ENCODE data around the gene ANKRD22.
"Not testable (repeated sequence)": the region's sequence is repeated elsewhere in the genome, so short reads cannot be mapped to it uniquely, and the experiment has no call there.

ANKRD22 gene

DNA sequence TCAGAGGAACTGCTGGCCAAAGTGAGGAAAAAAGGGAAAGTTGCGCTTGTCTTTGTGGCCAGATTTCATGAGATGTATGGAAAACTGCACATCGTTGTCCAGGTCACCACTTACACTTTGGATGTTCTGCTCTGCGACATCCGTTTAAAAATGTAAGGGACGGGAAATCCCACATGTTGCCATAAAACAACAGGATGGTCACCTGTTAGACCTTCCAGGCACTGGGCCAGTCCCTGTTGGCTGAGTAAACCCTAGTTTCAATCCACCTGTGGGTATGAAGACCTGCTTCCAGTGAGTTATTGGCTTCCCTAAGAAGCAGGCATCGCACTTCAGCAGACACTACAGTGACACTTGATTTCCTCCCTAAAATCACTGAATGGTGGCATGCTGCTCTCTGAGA, 25.7 kb upstream of the ANKRD22 start:
- DNase-seq = no peak

DNA sequence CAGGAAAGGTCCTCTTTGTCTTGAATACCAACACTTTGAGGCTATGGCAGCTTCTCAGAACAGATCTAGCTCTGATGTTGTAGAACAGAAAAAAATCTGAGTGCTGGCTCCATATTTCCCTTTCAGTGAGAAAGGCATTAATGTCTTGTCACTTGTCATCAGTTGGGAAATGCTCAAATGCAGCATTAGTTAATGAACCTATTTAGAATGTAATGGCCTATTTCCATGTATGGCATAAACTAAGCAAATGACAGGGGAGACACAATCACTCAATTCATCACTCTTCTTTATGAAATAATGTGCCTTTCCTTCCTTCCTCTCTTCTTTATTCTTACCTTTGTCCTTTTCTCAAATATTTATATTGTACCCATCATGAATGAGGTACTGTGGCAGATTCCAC, 23.4 kb upstream of the ANKRD22 start:
- DNase-seq = no peak

DNA sequence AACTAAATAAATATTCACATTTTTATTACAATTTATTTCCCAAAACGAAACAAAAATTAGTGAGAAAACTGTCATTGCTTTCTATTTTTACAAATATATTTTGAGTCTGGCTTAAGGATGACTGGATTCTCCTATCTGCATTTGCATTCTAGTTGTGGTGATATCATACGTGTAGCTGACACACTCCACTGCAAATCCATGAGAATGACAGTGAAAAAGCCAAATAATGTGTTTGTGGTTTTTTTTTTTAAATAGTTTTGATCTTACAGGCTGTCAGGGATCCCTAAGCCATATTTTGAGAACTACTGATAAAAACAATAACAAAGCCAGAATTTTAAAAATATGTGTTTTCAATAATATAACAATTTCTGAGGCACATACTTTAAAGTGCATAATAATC, 22.6 kb upstream of the ANKRD22 start:
- DNase-seq = no peak

DNA sequence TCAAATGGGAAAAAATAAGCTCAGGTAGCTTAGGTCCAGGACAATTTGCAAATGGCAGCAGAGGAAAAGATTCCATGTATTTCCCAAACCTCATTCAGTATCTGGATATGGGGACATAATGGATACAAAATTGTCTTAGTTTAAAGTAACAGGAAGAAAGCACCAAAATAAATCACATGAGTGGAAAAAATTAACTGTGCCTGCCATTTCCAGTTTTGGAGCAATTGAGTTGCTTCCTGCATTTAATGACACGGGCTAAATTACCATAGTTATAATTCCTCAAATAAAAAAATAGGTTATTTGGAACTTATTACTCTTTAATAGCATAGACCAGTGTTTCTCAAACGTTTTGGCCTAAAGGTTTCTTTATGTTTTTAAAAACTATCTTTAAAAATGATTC, 22.1 kb upstream of the ANKRD22 start:
- no peak for DNase-seq

DNA sequence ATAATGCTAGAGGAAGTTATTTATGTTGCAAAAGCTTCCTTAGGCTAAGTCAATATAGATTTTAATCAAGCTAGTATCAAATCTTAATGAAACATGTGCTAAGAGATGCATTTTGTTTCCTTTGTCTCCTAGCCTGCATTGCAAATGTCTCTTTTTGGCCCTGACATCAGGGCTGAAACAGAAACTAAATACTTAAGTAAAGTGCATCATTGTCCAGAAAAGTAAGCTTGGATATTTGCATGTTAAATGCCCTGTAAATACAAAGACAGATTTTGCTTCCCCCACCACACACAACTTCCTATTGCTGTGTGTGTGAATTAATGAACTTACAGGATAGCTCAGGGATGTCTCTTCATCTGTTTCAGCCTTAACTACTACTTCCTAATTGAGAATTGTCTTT, 18.4 kb upstream of the ANKRD22 start:
- no peak for DNase-seq

DNA sequence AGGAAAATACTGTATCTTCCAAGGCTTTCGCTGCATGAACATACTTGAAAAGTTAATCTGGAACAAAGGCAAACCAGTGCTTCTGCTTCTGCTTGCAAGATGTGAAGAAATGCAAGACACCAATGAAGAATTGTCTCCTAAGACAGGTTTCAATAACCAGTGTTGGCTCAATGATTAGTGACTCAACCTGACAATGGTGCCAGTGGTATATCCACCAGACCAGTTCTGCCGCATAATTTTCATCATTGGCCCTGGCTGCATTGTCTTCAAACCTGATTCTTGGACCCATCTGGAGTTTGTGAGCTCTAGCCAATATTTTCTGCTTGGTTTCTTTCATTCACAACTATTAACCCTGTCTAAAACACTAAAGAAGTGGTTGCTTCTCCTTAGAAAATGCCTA, 14.8 kb upstream of the ANKRD22 start:
- no peak for DNase-seq

DNA sequence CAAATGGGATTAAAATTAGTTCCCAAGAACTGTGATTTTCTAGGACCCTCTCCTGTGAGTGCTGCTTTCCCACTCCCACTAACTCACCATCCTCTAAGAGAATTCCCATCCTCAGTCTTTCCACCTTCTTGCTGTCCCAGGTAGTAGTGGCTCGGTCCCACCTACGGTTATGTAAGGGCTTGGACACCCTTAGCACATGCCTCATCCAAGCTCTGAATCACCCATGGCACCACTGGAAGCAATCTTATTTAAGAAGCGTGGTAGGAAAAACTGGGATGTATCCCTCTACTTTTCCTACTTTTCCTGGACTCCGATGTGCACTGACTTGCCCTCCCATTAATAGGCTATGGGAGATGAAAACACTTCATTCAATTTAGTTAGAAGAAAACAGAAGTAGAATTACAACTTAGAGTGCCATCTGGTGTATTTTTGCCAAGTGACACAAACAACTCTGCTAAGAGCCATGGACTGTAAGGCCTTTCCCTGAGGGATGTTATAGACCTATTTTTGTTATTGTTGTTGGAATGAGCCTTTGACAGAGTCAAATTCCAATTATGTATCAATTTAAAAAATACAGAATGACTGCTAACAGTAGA, 13.7 kb upstream of the ANKRD22 start:
- no peak for DNase-seq

DNA sequence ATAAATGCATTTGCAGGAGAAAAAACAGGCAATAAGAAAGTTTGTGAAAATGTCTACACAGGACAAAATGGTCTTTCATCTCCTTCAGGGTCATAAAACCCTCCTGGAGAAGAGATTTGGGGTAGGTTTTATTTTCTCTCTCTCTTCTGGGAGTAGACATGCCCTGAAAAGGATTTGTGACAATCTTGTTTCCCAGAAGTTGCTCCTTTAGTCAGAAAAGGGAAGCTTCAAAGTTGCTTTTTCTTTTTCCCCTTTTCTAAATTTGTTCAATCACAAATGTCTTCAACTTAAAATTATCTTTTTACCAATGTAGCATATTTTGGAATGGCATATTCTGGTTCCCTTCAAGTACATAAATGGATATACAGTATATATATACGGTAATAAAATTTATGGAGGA, 9.4 kb upstream of the ANKRD22 start:
- no peak for DNase-seq

DNA sequence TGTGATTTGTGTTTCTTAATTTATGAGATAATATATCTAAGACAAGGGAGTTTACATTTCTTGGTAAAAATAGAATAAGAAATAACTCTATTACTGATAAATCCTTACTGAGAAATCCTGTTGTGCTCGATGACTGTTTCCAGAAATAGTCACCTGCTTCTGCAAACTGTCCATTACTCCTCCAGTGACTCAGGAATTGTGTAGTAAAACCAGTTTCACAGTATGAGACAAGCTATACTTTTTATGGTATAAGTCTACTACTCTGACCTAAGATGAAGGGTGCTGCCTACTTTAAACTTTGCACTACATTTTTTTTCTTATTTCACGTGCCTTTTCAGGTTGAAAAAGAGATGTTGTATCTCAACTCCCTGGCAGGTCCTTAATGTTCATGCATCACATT, 6.8 kb upstream of the ANKRD22 start:
- no peak for DNase-seq

DNA sequence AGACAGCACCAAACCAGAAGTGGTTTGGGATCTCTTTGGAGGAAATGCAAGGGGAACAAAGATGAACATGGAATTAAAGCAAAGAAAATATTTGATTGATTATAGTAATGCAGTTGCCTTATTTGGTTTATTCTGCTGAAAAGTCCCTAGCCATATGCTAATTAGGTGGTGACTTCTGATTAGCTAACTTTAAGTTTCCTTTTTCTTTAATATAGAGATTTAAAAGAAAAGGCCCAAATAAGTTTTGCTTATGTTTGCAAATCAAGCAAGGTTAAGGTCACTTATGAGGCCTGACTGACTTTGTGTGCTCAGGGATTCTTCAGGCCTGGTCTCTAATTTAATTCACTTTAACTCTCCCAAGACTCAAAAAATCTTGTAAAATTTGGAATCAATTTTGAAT, 6.2 kb upstream of the ANKRD22 start:
- DNase-seq = no peak

DNA sequence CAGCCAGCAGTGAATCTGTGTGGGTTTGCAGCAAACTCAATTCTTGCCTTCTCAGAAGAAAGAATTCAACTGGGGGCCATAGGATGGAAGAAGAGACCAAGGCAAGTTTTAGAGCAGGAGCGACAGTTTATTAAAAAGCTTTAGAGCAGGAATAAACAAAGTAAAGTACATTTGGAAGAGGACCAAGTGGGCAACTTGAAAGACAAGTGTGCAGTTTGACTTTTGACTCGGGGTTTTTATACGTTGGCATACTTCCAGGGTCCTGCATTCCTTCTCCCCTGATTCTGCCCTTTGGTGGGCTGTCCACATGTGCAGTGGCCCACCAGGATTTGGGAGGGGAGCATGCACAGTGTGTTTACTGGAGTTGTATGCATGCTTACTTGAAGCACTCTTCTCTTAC, 3.0 kb upstream of the ANKRD22 start:
- DNase-seq = no peak

DNA sequence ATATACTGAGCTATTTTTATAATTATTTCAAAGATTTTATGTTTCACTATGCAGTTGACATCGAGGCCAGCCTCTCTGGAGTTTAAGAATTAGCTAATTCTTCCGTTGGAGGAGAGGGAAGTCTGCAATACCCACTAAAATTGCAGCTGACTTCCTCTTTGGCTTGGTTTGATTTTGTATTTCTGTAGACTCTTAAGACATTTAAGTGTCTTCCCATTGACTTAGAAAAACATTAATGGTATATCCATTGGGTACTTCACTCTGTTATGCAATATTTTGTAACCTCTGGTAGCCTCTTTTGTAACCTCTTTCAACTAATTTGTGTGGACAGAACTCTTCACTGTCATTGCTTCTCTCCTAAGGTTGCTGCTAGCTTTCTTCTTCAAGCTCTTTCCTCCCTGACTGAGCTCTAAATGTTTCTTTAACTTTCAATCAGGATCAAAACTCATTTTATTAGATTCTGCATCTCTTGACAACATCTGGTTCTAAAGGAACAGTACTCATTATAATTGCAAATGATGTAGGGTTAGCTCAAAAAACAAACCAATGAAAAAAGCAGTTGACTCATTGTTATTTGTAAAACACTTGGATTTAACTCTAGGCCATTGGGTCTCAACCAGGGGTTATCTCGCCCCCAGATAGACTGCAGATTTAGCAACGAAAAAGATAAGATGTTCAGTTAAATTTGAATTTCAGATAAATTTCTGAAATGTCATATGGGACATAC, 1.7 kb upstream of the ANKRD22 start:
- no peak for DNase-seq

DNA sequence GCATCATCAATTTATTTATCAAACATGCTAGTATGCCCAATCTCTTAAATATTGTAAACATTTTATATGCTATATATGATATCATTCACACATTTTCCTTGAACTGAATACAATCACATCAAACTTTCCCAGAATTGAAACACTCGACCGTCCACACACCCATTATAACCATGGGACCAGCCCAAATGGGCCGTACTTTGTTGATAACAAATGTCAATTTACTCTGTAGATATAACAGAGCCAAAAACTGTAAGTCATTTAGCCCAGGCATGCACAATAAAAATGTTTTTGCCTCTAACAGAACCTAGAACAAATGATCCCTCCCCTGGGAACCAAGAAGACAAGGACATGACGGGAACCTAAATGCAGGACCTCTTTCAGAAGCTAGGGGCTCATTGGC, 683 bp upstream of the ANKRD22 start:
- no peak for DNase-seq

DNA sequence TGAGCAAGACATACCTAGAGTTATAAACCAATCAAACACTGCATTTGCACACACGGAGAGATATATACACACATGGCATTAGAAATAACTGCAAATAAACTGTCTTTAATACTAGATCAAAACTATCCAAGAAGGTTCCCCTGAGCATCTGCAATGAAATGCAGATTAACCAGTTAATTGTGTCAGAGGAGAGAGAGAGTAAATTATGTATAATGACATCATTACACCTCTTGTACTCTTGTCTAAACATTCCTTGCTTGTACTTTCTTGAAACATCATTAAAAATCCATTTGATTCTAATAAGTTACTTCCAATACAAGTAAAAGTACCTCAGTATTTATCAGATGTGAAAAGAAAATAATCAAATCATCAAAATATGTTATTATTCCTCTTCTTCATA, 932 bp downstream of the ANKRD22 start:
- no peak for DNase-seq

DNA sequence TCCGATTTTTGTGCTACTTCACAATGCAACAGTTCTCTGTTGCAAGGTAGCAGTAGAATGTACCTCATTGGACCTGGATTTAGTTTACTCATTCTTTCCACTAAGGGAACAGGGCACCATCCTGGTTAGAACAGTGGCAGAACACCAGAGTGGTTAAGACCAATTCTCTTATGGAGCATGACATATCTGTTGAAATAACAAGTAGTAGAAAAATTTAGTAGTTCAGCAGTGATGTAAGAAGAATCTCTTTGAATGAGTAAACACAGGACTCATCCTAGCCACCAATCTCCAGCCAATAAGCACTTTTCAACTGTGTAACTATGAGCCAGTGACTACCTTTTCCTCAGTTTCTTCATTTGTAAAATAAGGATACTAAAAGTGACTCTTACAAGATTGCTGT, 2.4 kb downstream of the ANKRD22 start:
- DNase-seq = no peak

DNA sequence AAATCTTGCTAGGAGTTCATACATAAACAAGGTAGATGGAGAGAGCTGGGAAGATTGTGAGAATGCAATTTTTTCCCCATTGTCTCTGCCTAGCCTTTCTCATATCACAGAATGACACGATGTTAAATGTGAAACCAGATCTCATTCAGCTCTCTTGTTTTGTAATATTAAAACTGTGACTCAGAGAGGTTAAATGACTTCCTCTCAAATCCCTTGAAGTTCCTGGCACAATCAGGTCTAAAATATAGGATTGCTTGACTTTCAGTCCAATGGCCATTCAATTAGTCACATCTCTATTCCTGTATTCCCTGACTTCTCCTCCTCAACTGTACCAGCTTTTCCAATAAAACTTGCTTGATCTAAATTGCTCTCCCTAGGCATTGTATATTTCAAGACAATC, 3.1 kb downstream of the ANKRD22 start:
- DNase-seq = no peak

DNA sequence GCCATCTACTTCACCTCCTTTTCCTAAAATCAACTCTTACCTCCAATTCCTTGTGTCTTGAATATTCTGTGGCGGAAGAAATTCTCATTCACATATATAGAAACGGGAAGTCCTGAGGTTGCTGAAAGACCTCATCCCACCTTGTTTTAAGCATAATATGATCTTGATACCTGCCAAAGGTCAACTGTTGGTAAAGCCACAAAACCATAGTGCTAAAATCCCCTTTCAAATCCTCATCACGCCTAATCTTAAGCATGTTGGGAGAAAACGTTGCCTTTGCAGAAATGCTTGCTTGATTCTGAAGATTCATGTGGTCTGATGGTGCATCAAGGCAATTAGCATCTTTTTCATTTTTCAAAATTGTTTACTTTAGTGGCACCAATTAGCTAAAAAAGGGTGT, 8.5 kb downstream of the ANKRD22 start:
- DNase-seq = no peak

DNA sequence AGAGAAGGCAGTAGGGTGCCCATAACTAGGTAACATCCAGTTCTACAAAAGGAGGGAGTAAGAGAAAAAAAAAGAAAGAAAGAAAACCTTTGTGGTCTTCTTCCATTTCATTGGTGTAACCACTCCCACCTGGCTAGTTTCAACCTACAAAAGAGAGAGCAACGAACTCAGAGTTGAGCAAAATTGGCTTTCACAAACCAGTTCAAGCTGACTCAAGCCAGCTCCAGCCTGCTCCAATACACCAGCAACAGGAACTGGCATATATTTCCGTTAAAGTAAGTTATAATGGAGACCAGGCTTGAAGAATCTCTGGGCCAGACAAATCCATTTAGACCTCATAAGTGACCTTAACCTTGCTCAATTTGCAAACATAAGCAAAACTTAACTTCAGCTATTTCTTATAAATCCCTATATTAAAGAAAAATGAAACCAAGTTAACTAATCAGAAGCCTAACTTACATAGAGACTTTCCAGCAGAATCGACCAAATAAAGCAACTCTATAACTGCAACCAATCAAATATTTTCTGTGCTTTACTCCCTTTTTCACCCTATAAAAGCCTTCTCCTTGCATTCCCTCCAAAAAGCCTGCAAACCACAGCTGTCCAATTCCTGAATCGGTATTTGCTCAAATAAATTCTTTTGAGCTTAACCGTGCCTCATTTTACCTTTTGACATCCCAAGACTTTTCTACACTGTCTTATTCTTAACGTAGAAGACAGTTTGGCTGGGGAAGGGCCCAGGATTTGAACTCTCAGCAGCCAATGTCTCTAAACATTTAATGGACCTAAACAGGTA, 10.1 kb downstream of the ANKRD22 start:
- DNase-seq = no peak

DNA sequence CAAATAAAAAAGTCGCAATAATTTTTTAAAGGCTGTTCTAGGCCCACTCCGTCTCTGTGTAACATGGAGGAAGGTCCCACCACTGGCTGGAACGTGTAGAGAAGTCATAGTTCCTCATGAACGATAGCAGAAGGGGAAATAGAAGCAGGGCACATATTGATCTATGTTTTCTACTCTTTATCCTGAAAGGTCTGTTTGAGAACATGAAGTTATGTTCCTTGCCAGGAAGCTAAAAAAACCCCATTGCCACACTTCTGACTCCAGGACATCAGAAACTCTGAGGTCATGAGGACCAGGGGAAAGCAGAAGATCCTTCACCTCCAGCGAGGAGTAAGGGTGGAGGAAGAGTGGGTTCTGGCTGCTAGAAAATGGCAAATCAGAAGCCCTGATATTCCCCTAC, 10.8 kb downstream of the ANKRD22 start:
- no peak for DNase-seq

DNA sequence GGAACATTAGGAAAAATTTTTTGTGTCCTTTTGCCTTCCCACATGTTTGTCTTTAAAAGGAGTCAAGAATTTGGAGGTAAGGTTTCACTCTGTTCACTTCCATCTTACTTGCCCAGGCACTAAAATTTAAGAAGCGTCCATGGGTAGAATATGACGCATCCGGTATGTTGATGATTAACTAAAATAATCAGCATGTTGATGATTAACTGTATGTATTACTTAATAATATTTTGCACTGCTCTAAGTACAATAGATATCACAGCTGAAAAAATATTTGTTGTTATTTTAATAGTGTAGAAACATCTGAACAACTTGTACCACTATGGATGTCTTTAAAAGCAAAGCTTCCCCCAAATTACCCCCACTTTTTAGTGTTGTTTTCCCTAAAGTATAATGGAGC, 11.5 kb downstream of the ANKRD22 start:
- DNase-seq = no peak

DNA sequence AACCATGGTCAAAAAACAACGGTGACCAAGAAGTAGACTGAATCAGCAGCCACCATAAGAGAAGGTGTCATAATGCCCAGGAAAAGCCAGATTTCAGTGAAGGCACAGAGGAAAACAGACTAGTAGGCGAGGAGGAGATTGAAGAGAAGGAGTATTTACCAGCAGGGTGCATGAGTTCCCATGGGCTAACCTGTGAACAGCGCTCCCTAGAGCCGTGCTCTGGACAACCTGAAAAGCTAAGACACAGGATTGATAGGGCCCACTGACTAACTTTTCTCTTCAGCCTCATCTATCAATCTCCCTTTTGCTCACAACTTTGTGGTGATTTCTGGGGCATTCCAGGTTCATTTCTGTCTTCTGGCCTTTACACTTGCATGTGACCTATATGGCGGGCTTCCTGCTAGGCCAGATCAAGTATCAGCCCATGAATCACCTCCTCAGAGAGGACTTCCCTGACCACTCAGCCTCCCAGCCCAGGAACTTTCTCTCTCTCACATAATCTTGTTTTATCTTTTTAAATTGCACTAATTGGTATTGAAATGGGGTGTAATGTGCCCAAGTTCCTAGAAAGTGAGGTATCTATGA, 12.8 kb downstream of the ANKRD22 start:
- DNase-seq = no peak

DNA sequence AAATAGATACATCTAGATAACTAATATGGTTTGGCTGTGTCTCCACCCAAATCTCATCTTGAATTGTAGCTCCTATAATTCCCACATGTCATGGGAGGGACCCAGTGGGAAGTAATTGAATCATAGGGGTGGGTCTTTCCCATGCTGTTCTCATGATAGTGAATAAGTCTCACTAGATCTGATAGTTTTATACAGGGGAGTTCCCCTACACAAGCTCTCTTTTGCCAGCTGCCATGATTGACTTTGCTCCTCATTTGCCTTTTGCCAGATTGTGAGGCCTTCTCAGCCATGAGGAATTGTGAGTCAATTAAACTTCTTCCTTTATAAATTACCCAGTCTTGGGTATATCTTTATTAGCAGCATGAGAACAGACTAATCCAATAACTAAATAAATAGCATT, 14.0 kb downstream of the ANKRD22 start:
- DNase-seq = not testable (repeated sequence)

DNA sequence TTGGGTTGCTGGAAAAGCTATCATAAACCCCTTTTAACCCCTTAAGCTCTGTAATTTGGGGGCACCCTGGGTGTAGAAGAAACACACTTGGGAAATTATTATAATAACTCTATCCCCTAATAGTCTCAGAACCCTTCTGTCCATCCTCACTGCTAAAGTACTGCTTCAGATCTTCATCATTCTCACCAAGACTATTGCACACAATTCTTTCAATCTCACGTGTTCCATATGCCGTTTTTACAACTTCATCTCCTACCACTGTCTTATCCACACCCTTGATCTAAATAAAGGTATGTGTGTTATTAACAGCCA, 15.8 kb downstream of the ANKRD22 start:
- no peak for DNase-seq
